ENCODE data around the gene ACTL8. TPM values are rescaled to one million over a fixed set of nuclear protein-coding genes. Genes with fewer than 3 reads are reported as not detected.

ACTL8 gene
- total RNA-seq, 2 experiments from 2014 or later = 0.09 TPM; not detected in 1

DNA sequence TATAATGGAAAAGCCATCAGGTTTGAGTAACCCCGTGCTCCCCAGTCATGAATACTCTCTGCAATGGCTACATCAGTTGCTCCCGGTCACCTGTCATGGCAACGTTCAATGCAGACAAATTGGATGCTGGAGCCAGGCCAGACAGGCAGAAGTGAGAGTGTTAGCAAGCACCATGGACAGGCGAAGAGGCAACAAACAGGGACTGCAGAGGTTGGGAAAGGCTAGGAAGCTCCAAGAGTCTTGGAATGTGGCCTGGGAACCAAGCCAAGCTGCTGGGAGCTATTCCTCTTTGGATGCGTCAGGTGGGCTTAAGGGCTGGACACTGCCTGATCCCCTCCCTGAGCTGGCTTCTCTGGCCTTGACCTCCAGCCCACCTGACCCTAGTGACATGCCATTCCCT is 102.9 kb downstream of the ACTL8 start:
- ChIA-PET POLR2A (no interaction called here), CTCF (no interaction called here)
- Mint-ChIP-seq H3K9me3 (ENCODE audit: low read depth) (no peaks in the 10 kb centered on the region), H3K36me3 (ENCODE audit: low read depth) (no peaks in the 10 kb centered on the region), H3K4me3 (no peak overlapping the region), H3K27ac (no peak overlapping the region), H3K27me3 (peaks cover 7% of the 10 kb centered on the region), H3K4me1 (no peaks in the 10 kb centered on the region)
- intact Hi-C loops (cut with DNase I, micrococcal nuclease) = no loop called here
- ATAC-seq (no peak), DNase-seq (no peak)

DNA sequence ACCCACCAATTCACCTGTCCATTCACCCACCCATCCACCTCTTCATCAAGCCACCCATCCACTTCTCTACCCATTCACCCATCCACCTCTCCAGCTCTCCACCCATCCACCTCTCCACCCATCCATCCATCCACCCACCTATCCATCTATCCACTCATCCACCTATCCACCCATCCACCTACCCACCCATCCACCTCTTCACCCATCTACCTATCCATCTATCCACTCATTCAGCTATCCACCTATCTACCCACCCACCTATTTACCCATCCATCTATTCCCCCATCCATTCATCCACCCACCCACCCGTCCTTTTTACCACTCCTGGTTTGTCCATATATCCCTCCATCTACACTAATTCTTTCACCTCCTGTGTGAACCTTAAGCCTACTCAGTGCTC is 105.7 kb downstream of the ACTL8 start:
- no peaks in the 10 kb centered on the region for H3K36me3 Mint-ChIP-seq (ENCODE audit: low read depth)
- POLR2A ChIA-PET = no interaction called here
- ATAC-seq (no peak), DNase-seq (no peak)
- intact Hi-C loops (cut with DNase I, micrococcal nuclease) = no loop called here
- H3K27ac Mint-ChIP-seq = no peak overlapping the region
- no peak overlapping the region for H3K4me3 Mint-ChIP-seq
- peaks cover 5% of the 10 kb centered on the region for H3K27me3 Mint-ChIP-seq
- H3K9me3 Mint-ChIP-seq (ENCODE audit: low read depth) = no peaks in the 10 kb centered on the region
- H3K4me1 Mint-ChIP-seq = no peaks in the 10 kb centered on the region
- CTCF ChIA-PET = no interaction called here

DNA sequence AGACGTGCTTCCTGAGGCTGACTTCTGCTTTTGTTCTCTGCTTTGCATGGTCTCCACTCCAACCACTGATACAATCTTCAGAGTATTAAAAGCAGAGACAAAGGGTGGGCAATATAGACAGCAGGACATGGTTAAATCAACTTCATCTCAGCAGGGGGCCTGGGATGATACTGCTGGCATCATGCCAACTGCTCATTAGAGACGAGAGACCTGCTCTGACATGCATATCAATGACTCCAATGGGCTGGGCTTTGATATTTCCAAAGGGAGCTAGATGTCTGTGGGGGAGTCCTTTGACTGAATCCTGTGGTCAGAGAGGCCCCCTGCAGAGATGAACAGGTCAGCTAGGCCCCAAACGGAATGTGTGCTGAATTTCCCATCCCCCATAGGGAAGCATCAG is 106.6 kb downstream of the ACTL8 start:
- no peak for DNase-seq
- H3K36me3 Mint-ChIP-seq (ENCODE audit: low read depth) = no peaks in the 10 kb centered on the region
- H3K4me1 Mint-ChIP-seq = no peaks in the 10 kb centered on the region
- intact Hi-C loops (cut with DNase I, micrococcal nuclease) = no loop called here
- H3K4me3 Mint-ChIP-seq = no peak overlapping the region
- no peaks in the 10 kb centered on the region for H3K9me3 Mint-ChIP-seq (ENCODE audit: low read depth)
- no peak for ATAC-seq
- ChIA-PET CTCF (no interaction called here), POLR2A (no interaction called here)
- H3K27ac Mint-ChIP-seq = no peak overlapping the region
- peaks cover 5% of the 10 kb centered on the region for H3K27me3 Mint-ChIP-seq

DNA sequence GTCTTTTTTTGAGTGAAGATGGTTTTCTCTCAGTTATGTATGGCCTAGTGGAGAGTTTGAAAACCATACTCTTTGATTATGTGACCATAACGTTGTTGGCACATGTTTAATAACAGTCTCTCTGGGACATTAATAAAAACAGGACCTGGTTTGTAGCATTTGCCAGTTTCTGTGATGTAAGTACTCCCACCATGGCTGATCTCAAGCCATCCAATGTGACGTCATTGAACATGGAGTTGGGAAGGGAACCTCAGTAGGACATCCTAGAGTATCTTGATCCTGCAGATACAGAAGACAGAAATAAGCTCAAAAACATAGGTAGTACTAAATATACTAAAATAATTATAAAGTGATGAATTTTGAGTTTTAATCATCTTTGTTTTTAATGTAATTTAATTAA is 107.0 kb downstream of the ACTL8 start:
- H3K36me3 Mint-ChIP-seq (ENCODE audit: low read depth) = no peaks in the 10 kb centered on the region
- no peak for ATAC-seq
- no peak overlapping the region for H3K27ac Mint-ChIP-seq
- POLR2A ChIA-PET = no interaction called here
- no peak overlapping the region for H3K4me3 Mint-ChIP-seq
- no peaks in the 10 kb centered on the region for H3K4me1 Mint-ChIP-seq
- no peaks in the 10 kb centered on the region for H3K9me3 Mint-ChIP-seq (ENCODE audit: low read depth)
- CTCF ChIA-PET = no interaction called here
- no peak for DNase-seq
- intact Hi-C loops (cut with DNase I, micrococcal nuclease) = no loop called here
- H3K27me3 Mint-ChIP-seq = peaks cover 8% of the 10 kb centered on the region

DNA sequence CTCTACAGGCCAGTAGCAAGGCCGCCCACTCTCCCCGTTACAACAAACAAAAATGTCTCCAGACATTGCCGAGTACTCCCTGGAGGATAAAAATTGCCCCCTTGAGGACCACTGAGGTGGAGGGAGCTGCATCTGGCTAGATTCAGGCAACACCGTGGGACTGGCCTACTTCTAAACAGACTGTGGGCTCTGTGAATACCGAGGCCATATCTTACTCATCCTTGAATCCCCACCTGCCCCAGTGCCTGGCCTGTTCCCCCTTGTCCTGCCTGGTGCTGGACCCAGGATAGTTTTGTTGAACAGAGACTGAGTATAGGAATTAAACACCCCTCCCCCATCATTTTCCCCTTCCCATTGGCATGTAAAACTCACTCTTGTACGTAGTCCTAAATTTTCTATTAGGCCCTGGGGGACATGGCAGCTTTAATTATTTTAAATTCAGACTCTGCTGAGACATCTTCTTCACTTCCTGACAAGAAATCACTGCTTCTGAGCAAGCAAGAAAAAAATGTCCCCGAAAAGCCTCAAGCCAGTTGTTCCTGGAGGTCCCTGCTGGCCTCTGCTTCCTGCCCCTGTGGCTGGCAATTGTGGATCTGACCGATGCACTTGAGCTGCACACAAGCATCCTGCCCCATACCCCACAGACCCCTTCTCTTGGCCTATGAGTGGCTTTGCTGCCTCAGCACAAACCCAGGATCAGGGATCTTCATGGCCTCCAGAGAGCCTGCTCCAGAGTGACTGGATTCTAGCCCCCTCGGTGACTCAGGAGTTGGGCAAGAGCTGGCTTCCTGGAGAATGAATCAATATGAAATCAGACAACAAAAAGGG is 111.0 kb downstream of the ACTL8 start:
- DNase-seq = no peak
- intact Hi-C loops (cut with DNase I, micrococcal nuclease) = no loop called here
- CTCF ChIA-PET = no interaction called here
- no peak for ATAC-seq
- Mint-ChIP-seq H3K4me3 (no peak overlapping the region), H3K4me1 (no peaks in the 10 kb centered on the region), H3K27ac (no peak overlapping the region), H3K36me3 (ENCODE audit: low read depth) (no peaks in the 10 kb centered on the region), H3K9me3 (ENCODE audit: low read depth) (peaks cover 5% of the 10 kb centered on the region), H3K27me3 (peaks cover 7% of the 10 kb centered on the region)
- POLR2A ChIA-PET = no interaction called here

DNA sequence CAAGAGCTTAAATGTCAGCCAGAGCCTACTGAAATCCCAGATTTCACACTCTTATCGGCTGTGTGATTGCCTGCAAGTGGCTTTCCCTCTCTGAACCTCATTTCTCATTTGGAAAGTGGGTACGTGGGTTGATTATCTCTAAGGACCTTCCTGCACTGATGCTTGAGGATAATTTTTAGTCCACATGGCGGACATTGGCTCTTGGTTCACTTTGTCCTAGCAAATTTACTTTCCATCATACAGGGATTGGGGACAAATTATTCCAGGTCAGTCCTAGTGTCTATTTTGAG is 111.6 kb downstream of the ACTL8 start:
- Mint-ChIP-seq H3K9me3 (ENCODE audit: low read depth) (peaks cover 6% of the 10 kb centered on the region), H3K36me3 (ENCODE audit: low read depth) (no peaks in the 10 kb centered on the region), H3K27me3 (peaks cover 7% of the 10 kb centered on the region), H3K4me1 (no peaks in the 10 kb centered on the region), H3K27ac (no peak overlapping the region), H3K4me3 (no peak overlapping the region)
- CTCF ChIA-PET = no interaction called here
- DNase-seq (no peak), ATAC-seq (no peak)
- intact Hi-C loops (cut with DNase I, micrococcal nuclease) = no loop called here
- POLR2A ChIA-PET = no interaction called here

DNA sequence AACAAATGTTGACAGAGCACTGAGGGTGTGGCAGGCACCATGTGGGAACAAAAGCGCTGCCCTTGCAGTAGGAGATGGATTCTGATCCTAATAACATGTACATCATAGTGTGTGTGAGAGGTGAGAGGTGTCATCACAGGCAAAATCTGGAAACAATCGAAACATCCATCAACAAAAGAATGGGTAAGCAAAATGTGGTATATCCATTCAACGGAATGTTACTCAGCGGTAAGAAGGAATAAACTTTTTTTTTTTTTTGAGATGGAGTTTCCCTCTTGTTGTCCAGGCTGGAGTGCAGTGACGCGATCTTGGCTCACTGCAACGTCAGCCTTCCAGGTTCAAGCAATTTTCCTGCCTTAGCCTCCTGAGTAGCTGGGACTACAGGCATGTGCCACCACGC is 112.3 kb downstream of the ACTL8 start:
- Mint-ChIP-seq H3K27ac (no peak overlapping the region), H3K4me3 (no peak overlapping the region), H3K27me3 (peaks cover 5% of the 10 kb centered on the region), H3K36me3 (ENCODE audit: low read depth) (no peaks in the 10 kb centered on the region), H3K9me3 (ENCODE audit: low read depth) (peaks cover 6% of the 10 kb centered on the region), H3K4me1 (no peaks in the 10 kb centered on the region)
- ChIA-PET POLR2A (no interaction called here), CTCF (no interaction called here)
- intact Hi-C loops (cut with DNase I, micrococcal nuclease) = no loop called here
- no peak for DNase-seq
- no peak for ATAC-seq

DNA sequence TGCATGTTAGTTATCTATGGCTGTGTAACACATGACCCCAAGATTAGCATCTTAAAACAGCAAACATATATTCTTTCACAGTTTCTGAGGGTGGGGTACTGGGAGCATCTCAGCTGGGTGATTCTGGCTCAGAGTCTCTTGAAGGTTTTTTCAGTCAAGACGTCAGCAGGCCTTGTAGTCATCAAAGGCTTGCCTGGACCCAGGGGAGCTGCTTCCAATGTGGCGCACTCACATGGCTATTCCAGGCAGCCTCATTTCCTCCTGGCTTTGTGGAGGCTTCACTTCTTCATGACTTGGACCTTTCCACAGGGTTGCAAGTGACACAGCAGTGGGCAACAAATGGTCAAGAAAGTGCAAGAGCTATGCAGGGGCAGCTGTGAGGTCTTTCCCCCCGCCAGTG is 114.7 kb downstream of the ACTL8 start:
- Mint-ChIP-seq H3K9me3 (ENCODE audit: low read depth) (peaks cover 6% of the 10 kb centered on the region), H3K27ac (no peak overlapping the region), H3K4me3 (no peak overlapping the region), H3K27me3 (peaks cover 5% of the 10 kb centered on the region), H3K4me1 (no peaks in the 10 kb centered on the region), H3K36me3 (ENCODE audit: low read depth) (no peaks in the 10 kb centered on the region)
- intact Hi-C loops (cut with DNase I, micrococcal nuclease) = no loop called here
- ATAC-seq (no peak), DNase-seq (no peak)
- POLR2A ChIA-PET = interaction anchor here (0.7 kb wide), 1 partner anchor 257 kb away, joined by 3 read pairs; no protein-coding TSS in a partner anchor
- CTCF ChIA-PET = interaction anchor here (0.6 kb wide), 1 partner anchor 219 kb away, joined by 4 read pairs; no protein-coding TSS in a partner anchor

DNA sequence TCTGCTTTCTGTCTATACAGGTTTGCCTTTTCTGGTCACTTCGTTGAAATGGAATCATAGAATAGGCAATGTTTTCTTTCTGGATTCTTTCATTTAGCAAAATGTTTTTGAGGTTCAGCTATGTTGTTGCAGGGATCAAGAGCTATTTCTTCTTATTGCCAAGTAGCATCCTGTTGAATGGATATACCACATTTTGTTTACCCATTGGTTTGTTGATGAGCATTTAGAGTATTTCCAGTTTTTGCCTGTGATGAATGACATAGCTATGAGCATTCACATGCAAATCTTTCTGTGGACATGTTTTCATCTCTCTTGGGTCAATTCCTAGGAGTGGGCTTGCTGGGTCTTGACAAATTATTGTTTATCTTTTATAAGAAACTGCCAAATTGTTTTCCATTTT is 115.5 kb downstream of the ACTL8 start:
- Mint-ChIP-seq H3K4me3 (no peak overlapping the region), H3K4me1 (no peaks in the 10 kb centered on the region), H3K27me3 (peaks cover 5% of the 10 kb centered on the region), H3K9me3 (ENCODE audit: low read depth) (peaks cover 6% of the 10 kb centered on the region), H3K27ac (no peak overlapping the region), H3K36me3 (ENCODE audit: low read depth) (no peaks in the 10 kb centered on the region)
- DNase-seq = no peak
- ChIA-PET POLR2A (no interaction called here), CTCF (no interaction called here)
- ATAC-seq = no peak
- intact Hi-C loops (cut with DNase I, micrococcal nuclease) = no loop called here

DNA sequence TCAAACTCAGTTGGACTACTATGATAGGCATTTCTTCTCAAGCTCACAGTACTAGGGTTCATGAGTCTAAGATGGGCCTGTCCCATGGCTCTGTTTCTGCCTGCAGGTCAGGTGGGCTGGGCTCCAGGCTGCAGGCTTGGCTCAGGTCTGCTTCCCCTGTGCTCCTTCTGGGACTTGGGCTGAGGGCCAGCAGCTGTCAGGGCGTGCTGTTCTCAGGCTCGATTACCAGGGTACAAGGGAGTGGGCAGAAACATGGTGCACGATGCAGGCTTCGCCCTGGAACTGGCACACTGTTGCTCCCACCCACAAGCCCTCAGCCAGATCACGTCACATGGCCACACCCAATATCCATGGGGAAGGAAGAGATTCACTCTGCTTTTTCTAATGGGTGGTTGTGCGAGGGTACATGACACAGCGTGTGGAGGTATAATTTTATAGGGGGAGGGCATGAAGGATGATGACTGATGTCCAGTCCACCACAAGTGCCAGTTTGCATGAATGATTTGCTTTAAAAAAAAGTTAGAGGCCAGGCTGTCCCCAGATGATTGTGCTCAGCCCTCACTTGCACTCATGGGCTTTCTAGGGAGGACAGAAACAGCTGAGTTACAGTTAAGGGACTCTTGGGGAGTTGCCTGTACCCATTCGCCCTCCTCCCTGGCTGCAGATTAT is 118.0 kb downstream of the ACTL8 start:
- H3K27ac Mint-ChIP-seq = no peak overlapping the region
- ATAC-seq (no peak), DNase-seq (no peak)
- H3K27me3 Mint-ChIP-seq = no peaks in the 10 kb centered on the region
- POLR2A ChIA-PET = no interaction called here
- CTCF ChIA-PET = no interaction called here
- H3K4me3 Mint-ChIP-seq = no peak overlapping the region
- H3K9me3 Mint-ChIP-seq (ENCODE audit: low read depth) = peaks cover 4% of the 10 kb centered on the region
- intact Hi-C loops (cut with DNase I, micrococcal nuclease) = no loop called here
- H3K4me1 Mint-ChIP-seq = no peaks in the 10 kb centered on the region
- no peaks in the 10 kb centered on the region for H3K36me3 Mint-ChIP-seq (ENCODE audit: low read depth)

DNA sequence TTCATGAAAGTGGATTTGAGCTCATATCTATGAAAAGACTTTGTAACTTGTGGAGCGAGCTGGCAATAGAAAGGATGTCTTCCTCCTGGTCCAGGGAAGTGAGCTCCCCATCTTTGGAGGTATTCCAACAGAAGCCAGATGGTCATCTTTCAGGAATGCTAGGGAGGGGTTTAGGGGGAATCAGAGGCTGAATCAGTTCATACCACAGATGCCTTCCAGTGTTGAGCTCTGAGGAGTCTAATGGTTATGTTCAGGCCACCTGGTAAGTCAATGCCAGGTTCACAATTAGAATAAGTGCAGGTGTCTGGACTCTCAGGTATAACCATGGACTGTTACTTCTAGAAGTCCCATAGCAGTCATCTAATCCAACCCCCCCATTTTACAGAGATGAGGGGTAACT is 119.1 kb downstream of the ACTL8 start:
- ChIA-PET CTCF (interaction anchor here (0.7 to 1.2 kb wide), 2 partner anchors 17 to 35 kb away, joined by 3 read pairs; no protein-coding TSS in a partner anchor), POLR2A (interaction anchor here (0.5 kb wide), 1 partner anchor 266 kb away, joined by 3 read pairs; no protein-coding TSS in a partner anchor)
- Mint-ChIP-seq H3K27me3 (no peaks in the 10 kb centered on the region), H3K36me3 (ENCODE audit: low read depth) (no peaks in the 10 kb centered on the region), H3K27ac (no peak overlapping the region), H3K4me3 (no peak overlapping the region), H3K4me1 (no peaks in the 10 kb centered on the region), H3K9me3 (ENCODE audit: low read depth) (peaks cover 4% of the 10 kb centered on the region)
- DNase-seq (no peak), ATAC-seq (no peak)
- intact Hi-C loops (cut with DNase I, micrococcal nuclease) = no loop called here

DNA sequence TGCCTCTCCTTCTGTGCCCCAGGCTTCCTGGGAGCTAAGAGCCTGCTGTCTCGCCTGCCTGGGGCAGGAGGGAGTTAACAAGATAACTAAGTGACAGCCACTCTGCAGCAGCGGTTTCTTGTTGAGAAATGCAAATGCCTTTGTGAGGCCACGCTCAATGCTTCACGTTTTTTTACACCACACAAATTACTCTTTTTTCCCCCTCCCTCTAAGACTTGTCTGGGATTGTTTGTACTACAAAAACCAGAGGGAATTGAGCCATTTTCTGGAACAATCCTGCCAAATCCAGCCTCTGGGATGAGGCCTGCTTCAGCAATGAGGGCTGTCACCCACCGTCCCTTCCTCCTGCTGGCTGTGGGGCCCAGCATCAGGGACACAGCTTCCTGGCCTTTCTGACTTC is 119.6 kb downstream of the ACTL8 start:
- Mint-ChIP-seq H3K4me1 (no peaks in the 10 kb centered on the region), H3K9me3 (ENCODE audit: low read depth) (peaks cover 4% of the 10 kb centered on the region), H3K36me3 (ENCODE audit: low read depth) (no peaks in the 10 kb centered on the region), H3K27ac (no peak overlapping the region), H3K4me3 (no peak overlapping the region), H3K27me3 (peaks cover under 1% of the 10 kb centered on the region)
- ATAC-seq (no peak), DNase-seq (no peak)
- ChIA-PET POLR2A (no interaction called here), CTCF (interaction anchor here (1.2 kb wide), 1 partner anchor 16 kb away, joined by 3 read pairs; no protein-coding TSS in a partner anchor)
- intact Hi-C loops (cut with DNase I, micrococcal nuclease) = no loop called here
